22Rv1 (cell line): ENCODE measurements around the gene CFAP92.

ENCODE experiments used
- H3K27ac ChIP-seq: fragments of 450-650 bp; 2 replicates; pipeline ENCODE4 v1.5.1; 2017
- ZFX ChIP-seq: fragments of 450-650 bp; IDR thresholded peaks from 2 replicates; pipeline ENCODE4 v1.6.1; 2017; ENCODE audit warnings: antibody characterized with exemption, borderline replicate concordance
- TF ChIP-seq, protein P1 (sequence below): fragments of 450-650 bp; IDR thresholded peaks from 2 replicates; pipeline ENCODE4 v1.5.1; 2017; ENCODE audit warnings: mild to moderate bottlenecking

The CFAP92 gene

GRCh38 chr3:128999102-128999501 is 5.2 kb upstream of the CFAP92 start:
- no peak for TF ChIP-seq ZFX
- TF ChIP-seq, protein P1, sequence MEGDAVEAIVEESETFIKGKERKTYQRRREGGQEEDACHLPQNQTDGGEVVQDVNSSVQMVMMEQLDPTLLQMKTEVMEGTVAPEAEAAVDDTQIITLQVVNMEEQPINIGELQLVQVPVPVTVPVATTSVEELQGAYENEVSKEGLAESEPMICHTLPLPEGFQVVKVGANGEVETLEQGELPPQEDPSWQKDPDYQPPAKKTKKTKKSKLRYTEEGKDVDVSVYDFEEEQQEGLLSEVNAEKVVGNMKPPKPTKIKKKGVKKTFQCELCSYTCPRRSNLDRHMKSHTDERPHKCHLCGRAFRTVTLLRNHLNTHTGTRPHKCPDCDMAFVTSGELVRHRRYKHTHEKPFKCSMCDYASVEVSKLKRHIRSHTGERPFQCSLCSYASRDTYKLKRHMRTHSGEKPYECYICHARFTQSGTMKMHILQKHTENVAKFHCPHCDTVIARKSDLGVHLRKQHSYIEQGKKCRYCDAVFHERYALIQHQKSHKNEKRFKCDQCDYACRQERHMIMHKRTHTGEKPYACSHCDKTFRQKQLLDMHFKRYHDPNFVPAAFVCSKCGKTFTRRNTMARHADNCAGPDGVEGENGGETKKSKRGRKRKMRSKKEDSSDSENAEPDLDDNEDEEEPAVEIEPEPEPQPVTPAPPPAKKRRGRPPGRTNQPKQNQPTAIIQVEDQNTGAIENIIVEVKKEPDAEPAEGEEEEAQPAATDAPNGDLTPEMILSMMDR: no peak
- no peak overlapping the region for H3K27ac ChIP-seq

GRCh38 chr3:128998561-128998960 is 4.7 kb upstream of the CFAP92 start:
- no peak for TF ChIP-seq ZFX
- no peak overlapping the region for H3K27ac ChIP-seq

GRCh38 chr3:128997486-128998133 is 3.7 kb upstream of the CFAP92 start:
- H3K27ac ChIP-seq: no peak overlapping the region

GRCh38 chr3:128996726-128997125 is 2.9 kb upstream of the CFAP92 start:
- no peak for TF ChIP-seq ZFX
- TF ChIP-seq, protein P1: no peak

More at GRCh38 chr3:128997486-128998133, 3.7 kb upstream of the CFAP92 start:
- TF ChIP-seq, protein P1: no peak
- TF ChIP-seq ZFX: no peak

GRCh38 chr3:128996200-128996599 is 2.3 kb upstream of the CFAP92 start:
- TF ChIP-seq ZFX: no peak
- TF ChIP-seq, protein P1: no peak
- no peak overlapping the region for H3K27ac ChIP-seq

More at GRCh38 chr3:128996726-128997125, 2.9 kb upstream of the CFAP92 start:
- H3K27ac ChIP-seq: no peak overlapping the region

DNA sequence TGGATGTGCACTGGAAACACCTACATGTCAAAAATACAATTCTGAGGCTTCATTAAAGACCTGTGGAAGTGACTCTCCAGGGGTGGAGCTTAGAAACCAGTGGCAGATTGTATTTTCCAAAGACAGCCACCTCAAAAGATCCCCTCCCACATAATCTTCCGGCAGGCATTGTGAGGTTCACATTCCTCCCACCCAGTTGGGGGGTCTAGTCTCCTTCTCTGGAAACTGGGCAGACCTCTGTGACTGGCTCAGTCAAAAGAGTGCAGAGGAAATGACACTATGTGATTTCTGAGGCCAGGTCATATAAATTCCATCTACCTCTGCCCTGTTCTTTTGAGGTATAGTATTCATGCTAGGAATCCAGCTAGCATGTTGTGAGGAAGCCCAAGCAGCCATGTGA is 1.9 kb upstream of the CFAP92 start:
- no peak for TF ChIP-seq ZFX
- TF ChIP-seq, protein P1: no peak
- no peak overlapping the region for H3K27ac ChIP-seq

DNA sequence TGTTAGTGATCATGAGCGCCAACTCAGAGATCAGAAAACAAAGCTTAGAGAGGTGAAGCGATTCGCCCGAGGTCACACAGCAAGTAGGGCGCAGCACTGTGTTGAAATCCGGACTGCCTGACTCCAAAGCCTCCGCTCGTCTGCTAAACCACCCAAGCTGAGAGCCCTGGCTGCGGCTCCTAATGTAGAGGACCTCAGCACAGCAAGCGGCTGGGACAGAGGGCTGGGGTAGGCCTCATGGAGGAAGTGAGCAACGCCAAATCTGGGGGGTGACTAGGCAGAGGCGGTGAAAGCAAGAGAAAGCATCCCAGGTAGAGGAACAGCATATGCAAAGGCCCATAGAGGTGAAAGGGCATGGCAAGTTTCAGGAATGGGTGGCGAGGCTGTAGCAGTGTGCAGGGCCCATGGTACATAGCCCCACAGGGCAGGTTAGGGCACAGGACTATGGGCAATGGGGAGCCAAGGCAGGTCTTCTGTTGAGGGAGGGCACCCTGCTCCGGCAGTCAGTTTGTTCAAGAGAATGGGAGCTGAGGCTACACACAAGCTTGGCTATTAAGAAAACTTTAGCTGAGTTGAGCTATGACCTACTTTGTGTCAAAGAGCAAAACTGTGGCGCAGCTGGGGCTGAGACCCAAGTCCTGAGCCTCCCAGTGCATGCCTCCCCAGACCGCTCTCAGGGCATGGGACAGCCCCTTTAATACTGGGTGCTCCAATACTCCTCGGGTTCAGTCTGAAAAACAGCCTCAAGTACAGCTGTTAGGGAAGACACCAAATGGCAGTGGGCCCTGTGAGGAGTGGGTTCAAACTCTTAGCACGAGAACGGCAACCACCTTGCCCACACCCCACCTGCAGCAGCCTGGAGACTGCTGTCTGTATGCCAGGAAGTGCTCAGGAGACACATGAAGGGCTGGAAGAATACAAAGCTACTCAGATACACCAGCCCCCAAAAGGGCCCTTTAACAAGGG is 988 bp upstream of the CFAP92 start:
- TF ChIP-seq, protein P1: no peak
- no peak for TF ChIP-seq ZFX
- no peak overlapping the region for H3K27ac ChIP-seq
